Prostate gland (tissue), 2 donors: ENCODE results near the gene SELENOW. TPM values are rescaled to one million over a fixed set of nuclear protein-coding genes. Genes with fewer than 3 reads are reported as not detected.
"Not testable (repeated sequence)": the region's sequence is repeated elsewhere in the genome, so short reads cannot be mapped to it uniquely, and the experiment has no call there.

Experiments
- DNase-seq: peaks from one replicate; pipeline ENCODE4 v3.0.0-alpha.2; 2019; ENCODE audit warnings: low spot score
- H3K27ac ChIP-seq, 2 donors: fragments of 200-600 bp; sonication (generic); 2 replicates each; pipeline ENCODE4 v1.5.1; 2017 to 2019
- H3K27me3 ChIP-seq: fragments of 200-600 bp; sonication (generic); replicated peaks from 2 replicates; pipeline ENCODE4 v1.5.1; 2019; ENCODE audit not compliant: insufficient read depth
- H3K36me3 ChIP-seq, 2 donors: fragments of 200-600 bp; sonication (generic); 1 replicate in 1 of 2; 2 replicates in 1 of 2; pipeline versions ENCODE4 v1.5.1 to v1.8.1; 2017 to 2019
- H3K4me1 ChIP-seq: fragments of 200-600 bp; sonication (generic); replicated peaks from 2 replicates; pipeline ENCODE4 v1.5.1; 2019
- H3K4me3 ChIP-seq, 2 donors: fragments of 200-600 bp; sonication (generic); 2 replicates each; pipeline ENCODE4 v1.5.1; 2017 to 2019
- H3K9me3 ChIP-seq: fragments of 200-600 bp; sonication (generic); 2 replicates; pipeline ENCODE4 v1.5.1; 2017
- POLR2A ChIP-seq: fragments of 450-650 bp; IDR thresholded peaks from one replicate; pipeline ENCODE4 v1.6.1; 2016; ENCODE audit warnings: antibody characterized with exemption, mild to moderate bottlenecking
- POLR2AphosphoS5 ChIP-seq: sonication (generic); formaldehyde crosslinking; IDR thresholded peaks from one replicate; pipeline ENCODE4 v1.6.1; 2017; ENCODE audit warnings: antibody characterized with exemption
- WGBS: methylation state at CpG from one replicate; pipeline ENCODE4 v1.1.5; 2018; 5-methylcytosine and 5-hydroxymethylcytosine counted together
- intact Hi-C: fragments of 100-400 bp; cut with DNase I; formaldehyde crosslinking; loops from one replicate; pipeline ENCODE4 v1.14.2; 2022
- total RNA-seq, 2 donors: library from RNA; depleted of rRNA; stranded (reverse); fragments of >200 nt; gene quantifications; one replicate each; pipeline ENCODE4 v1.1.0, GENCODE V29; 2016
- TF ChIP-seq, protein P1 (sequence below), 4 experiments: fragments of 200-600 bp in 2 of 4; fragments of 450-650 bp in 2 of 4; sonication (generic) in 2 of 4; IDR thresholded peaks; 1 replicate in 3 of 4; 2 replicates in 1 of 4; pipeline ENCODE4 v1.5.1; 2016 to 2019; ENCODE audit warnings: antibody characterized with exemption in 4 of 4, mild to moderate bottlenecking in 2 of 4, moderate library complexity in 2 of 4

SELENOW gene
- total RNA-seq, 2 donors from 2014 or later, result 301 to 565 TPM

DNA sequence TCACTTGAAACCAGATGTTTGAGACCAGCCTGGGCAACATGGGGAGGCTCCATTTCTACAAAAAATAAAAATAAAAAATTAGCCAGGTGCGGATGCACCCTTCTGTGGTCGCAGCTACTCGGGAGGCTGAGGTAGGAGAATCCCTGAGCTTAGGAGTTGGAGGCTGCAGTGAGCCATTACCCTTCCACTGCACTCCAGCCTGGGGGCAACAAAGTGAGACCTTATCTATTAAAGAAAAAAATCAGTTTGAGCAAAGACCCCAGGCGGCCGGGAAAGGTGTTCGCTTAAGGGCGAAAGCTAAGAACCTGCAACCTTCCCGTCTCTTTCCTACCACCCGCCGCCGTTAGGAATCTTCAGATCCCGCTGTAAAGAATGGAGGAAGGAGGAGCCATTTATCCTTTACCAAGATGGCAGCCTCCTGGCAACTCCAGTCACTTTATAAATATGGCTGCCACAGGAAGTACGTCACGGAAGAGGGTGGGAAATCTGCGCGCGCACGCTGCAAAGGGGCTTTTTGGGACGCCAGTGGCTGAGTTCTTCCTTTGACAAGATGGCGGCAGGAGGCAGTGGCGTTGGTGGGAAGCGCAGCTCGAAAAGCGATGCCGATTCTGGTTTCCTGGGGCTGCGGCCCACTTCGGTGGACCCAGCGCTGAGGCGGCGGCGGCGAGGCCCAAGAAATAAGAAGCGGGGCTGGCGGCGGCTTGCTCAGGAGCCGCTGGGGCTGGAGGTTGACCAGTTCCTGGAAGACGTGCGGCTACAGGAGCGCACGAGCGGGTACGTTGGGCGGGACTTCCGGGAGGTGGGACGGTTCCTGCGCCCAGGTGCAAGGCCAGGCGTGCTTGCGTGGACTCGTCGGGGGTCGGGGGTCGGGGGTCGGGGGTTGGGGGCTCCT, 33.2 kb upstream of the SELENOW start, which contains the start of gene NOP53:
Gene NOP53 (plus strand): TSS at position 537 of the 892 bp plus-strand sequence. CDS start 14 bp downstream, at position 551.
- intact Hi-C loops, result no loop called here
- no peaks in the 10 kb centered on the region for H3K27me3 ChIP-seq
- TF ChIP-seq, protein P1, sequence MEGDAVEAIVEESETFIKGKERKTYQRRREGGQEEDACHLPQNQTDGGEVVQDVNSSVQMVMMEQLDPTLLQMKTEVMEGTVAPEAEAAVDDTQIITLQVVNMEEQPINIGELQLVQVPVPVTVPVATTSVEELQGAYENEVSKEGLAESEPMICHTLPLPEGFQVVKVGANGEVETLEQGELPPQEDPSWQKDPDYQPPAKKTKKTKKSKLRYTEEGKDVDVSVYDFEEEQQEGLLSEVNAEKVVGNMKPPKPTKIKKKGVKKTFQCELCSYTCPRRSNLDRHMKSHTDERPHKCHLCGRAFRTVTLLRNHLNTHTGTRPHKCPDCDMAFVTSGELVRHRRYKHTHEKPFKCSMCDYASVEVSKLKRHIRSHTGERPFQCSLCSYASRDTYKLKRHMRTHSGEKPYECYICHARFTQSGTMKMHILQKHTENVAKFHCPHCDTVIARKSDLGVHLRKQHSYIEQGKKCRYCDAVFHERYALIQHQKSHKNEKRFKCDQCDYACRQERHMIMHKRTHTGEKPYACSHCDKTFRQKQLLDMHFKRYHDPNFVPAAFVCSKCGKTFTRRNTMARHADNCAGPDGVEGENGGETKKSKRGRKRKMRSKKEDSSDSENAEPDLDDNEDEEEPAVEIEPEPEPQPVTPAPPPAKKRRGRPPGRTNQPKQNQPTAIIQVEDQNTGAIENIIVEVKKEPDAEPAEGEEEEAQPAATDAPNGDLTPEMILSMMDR (IDR thresholded peaks at IDR 0.05), result peak in 3 of 4 experiments; percentile 21 to 48 (median 36)
- TF ChIP-seq POLR2A (peak; percentile 78), POLR2AphosphoS5 (peak; percentile 99)
- peak within 1 kb of the TSS; percentile 93 to 94 for H3K27ac ChIP-seq
- H3K9me3 ChIP-seq, result no peaks in the 10 kb centered on the region
- peaks cover 0 to 10% of the 10 kb centered on the region in 2 donors for H3K36me3 ChIP-seq
- peak within 1 kb of the TSS; percentile 59 to 74 for H3K4me3 ChIP-seq
- peak; percentile 96 for DNase-seq
- WGBS, result 5% methylated on average over 53 of the region's 53 CpGs
- H3K4me1 ChIP-seq, result no peaks in the 10 kb centered on the region

DNA sequence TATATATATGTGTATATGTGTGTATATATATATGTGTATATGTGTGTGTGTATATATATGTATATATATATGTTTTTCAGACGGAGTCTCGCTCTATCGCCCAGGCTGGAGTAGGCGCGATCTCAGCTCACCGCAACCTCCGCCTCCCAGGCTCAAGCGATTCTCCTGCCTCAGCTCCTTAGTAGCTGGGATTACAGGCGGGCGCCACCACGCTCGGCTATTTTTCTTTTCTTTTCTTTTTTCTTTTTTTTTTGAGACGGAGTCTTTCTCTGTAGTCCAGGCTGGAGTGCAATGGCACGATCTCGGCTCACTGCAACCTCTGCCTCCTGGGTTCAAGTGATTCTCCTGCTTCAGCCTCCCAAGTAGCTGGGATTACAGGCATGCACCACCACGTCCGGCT, 32.4 kb upstream of the SELENOW start:
- 56% methylated on average over 17 of the region's 17 CpGs for WGBS
- intact Hi-C loops, H3K27me3 ChIP-seq, H3K9me3 ChIP-seq, DNase-seq, H3K4me1 ChIP-seq: not testable (repeated sequence)
- H3K27ac ChIP-seq, result peak overlapping the region; percentile 93 to 94
- H3K4me3 ChIP-seq, result peak overlapping the region; percentile 59 to 74
- H3K36me3 ChIP-seq, result peaks cover 7 to 19% of the 10 kb centered on the region in 2 donors

GRCh38 chr19:47749326-47749725, 29.2 kb upstream of the SELENOW start:
- H3K9me3 ChIP-seq, result no peaks in the 10 kb centered on the region
- peaks cover 17 to 47% of the 10 kb centered on the region in 2 donors for H3K36me3 ChIP-seq
- intact Hi-C loops, result no loop called here
- TF ChIP-seq, protein P1 (IDR thresholded peaks at IDR 0.05), result no peak
- TF ChIP-seq POLR2A (no peak), POLR2AphosphoS5 (no peak)
- H3K4me3 ChIP-seq, result no peak overlapping the region
- H3K27me3 ChIP-seq, result no peaks in the 10 kb centered on the region
- no peaks in the 10 kb centered on the region for H3K4me1 ChIP-seq
- WGBS, result 77% methylated on average over 3 of the region's 3 CpGs
- H3K27ac ChIP-seq, result no peak overlapping the region
- no peak for DNase-seq

- H3K4me3 ChIP-seq, result no peak overlapping the region
- 92% methylated on average over 18 of the region's 18 CpGs for WGBS
- TF ChIP-seq, protein P1 (IDR thresholded peaks at IDR 0.05), result no peak
- TF ChIP-seq POLR2AphosphoS5, result no peak
- no peak for TF ChIP-seq POLR2A
Observed at GRCh38 chr19:47750752-47751151, 27.8 kb upstream of the SELENOW start.

DNA sequence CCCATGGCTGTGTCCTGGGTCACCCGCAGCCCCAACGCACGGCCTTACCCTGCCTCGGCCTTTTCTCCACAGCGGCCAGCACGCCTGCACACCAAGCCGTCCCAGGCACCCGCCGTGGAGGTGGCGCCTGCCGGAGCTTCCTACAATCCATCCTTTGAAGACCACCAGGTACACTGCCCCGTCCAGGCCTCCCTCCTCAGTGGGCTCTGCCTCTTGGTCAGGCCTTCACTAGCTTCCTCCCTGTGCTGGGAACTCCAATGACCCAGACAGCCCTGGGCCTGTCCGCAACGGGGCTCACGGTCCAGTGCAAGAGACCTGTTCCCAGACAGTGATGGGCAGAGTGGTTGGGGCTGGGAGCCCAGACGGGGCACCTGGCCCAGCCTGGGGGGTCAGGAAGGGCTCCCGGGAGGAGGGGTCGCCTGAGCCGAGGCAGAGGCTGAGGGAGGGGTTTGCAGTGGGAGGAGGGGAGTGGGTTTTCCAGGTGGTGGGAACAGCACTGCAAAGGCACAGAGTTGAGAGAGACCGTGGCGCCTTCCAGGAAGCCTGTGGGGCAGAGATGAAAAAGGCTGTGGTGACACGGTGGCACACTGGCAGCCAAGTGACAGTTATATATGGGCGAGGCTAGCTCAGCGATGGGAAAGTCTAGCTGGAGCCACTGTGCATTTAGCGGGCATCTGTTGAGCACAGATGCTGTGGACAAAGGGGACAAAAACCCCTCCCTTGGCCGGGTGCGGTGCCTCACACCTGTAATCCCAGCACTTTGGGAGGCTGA, 25.9 kb upstream of the SELENOW start:
- Histone ChIP-seq H3K27me3 (no peaks in the 10 kb centered on the region), H3K27ac (no peak overlapping the region), H3K9me3 (no peaks in the 10 kb centered on the region), H3K4me1 (no peaks in the 10 kb centered on the region), H3K36me3 (peaks cover 32 to 78% of the 10 kb centered on the region in 2 donors), H3K4me3 (no peak overlapping the region)
- WGBS, result 89% methylated on average over 27 of the region's 27 CpGs
- TF ChIP-seq, protein P1 (IDR thresholded peaks at IDR 0.05), result no peak
- TF ChIP-seq POLR2AphosphoS5 (no peak), POLR2A (no peak)
- intact Hi-C loops, result no loop called here
- no peak for DNase-seq

More at GRCh38 chr19:47750752-47751151, 27.8 kb upstream of the SELENOW start:
- intact Hi-C loops, result no loop called here
- no peak overlapping the region for H3K27ac ChIP-seq
- H3K9me3 ChIP-seq, result no peaks in the 10 kb centered on the region
- peaks cover 25 to 61% of the 10 kb centered on the region in 2 donors for H3K36me3 ChIP-seq
- H3K4me1 ChIP-seq, result no peaks in the 10 kb centered on the region
- no peaks in the 10 kb centered on the region for H3K27me3 ChIP-seq
- DNase-seq, result no peak
